ENCODE results near the gene LRRTM4. TPM values are rescaled to one million over a fixed set of nuclear protein-coding genes. Genes with fewer than 3 reads are reported as not detected.

Gene LRRTM4
- total and polyA plus RNA-seq, 10 of the 15 experiments (the other 5 are each of a cell fraction or from before 2014, with no cell fraction given), result 0.01 to 1.0 TPM; not detected in 8

DNA sequence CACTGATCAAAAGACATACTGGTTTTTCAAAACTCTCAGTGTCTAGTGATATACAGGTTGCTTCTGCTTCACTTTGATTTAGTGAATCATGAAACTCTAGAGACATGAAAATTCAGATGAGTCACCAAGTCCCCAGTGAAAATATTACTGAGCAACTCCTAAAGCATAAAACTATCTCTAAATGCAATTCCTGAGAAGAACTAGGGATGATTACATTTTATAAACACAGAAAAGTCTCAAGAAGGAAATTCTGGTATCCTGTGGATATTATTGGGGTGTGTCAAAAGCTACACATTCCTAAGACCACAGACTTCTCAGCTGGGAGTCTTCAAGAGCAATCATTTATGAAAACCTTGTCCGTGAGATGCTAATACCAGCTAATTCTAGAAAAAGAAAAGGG, 9.7 kb downstream of the LRRTM4 start:
- Histone ChIP-seq H3K27ac (ENCODE audit: control insufficient read depth, insufficient read depth) (no peak overlapping the region), H3K4me1 (ENCODE audit: control insufficient read depth, insufficient read depth, low read length) (no peaks in the 10 kb centered on the region), H2AFZ (ENCODE audit: control insufficient read depth, low read depth, low read length) (no peak overlapping the region), H3K27me3 (replicated peaks in 1 of 2; ENCODE audit: control insufficient read depth in 2 of 2, insufficient read depth in 2 of 2, low read length in 1 of 2) (no peaks in the 10 kb centered on the region), H4K20me1 (ENCODE audit: control insufficient read depth, insufficient read depth) (no peaks in the 10 kb centered on the region), H3K36me3 (ENCODE audit: control insufficient read depth in 2 of 2, insufficient read depth in 2 of 2, low read length in 1 of 2) (no peaks in the 10 kb centered on the region), H3K9ac (ENCODE audit: control insufficient read depth, insufficient read depth, low read length) (no peak overlapping the region), H3K4me2 (ENCODE audit: control insufficient read depth, insufficient read depth) (no peak overlapping the region), H3K79me2 (ENCODE audit: control insufficient read depth, insufficient read depth, low read length) (no peaks in the 10 kb centered on the region), H3K9me3 (replicated peaks; ENCODE audit: control insufficient read depth, insufficient read depth, low read length) (no peaks in the 10 kb centered on the region), H3K4me3 (no peak overlapping the region)
- SMC1A ChIA-PET (ENCODE audit: uncharacterized antibody, unreplicated experiment), result no interaction called here
- CTCF ChIA-PET, result no interaction called here
- TF ChIP-seq MTA2 (IDR thresholded peaks at IDR 0.05; ENCODE audit: low read depth) (no peak), SIN3A (IDR thresholded peaks at IDR 0.05; ENCODE audit: low read depth, low read length) (no peak), TAF1 (IDR thresholded peaks at IDR 0.05; ENCODE audit: borderline replicate concordance, low read depth, low read length) (no peak), FOS (IDR thresholded peaks at IDR 0.05; ENCODE audit: borderline replicate concordance, extremely low read depth, insufficient read length) (no peak), HDAC6 (IDR thresholded peaks at IDR 0.05; ENCODE audit: unreplicated experiment) (no peak), RUNX3 (IDR thresholded peaks at IDR 0.05; ENCODE audit: low read length) (no peak), SUZ12 (IDR thresholded peaks at IDR 0.05; ENCODE audit: unreplicated experiment) (no peak), SP1 (IDR thresholded peaks at IDR 0.05; ENCODE audit: low read depth, low read length) (no peak), CEBPB (IDR thresholded peaks at IDR 0.05; ENCODE audit: borderline replicate concordance in 1 of 2, low read depth in 2 of 2, low read length in 2 of 2) (no peak), YY1 (IDR thresholded peaks at IDR 0.05; ENCODE audit: low read depth, low read length) (no peak), MEF2B (IDR thresholded peaks at IDR 0.05; ENCODE audit: partially characterized antibody, poor library complexity, severe bottlenecking) (no peak), BRCA1 (IDR thresholded peaks at IDR 0.05; ENCODE audit: low read depth, low read length) (no peak), STAT3 (IDR thresholded peaks at IDR 0.05; ENCODE audit: low read depth, low read length) (no peak), RB1 (IDR thresholded peaks at IDR 0.05; ENCODE audit: borderline replicate concordance) (no peak), EZH2 (IDR thresholded peaks at IDR 0.05; ENCODE audit: borderline replicate concordance, control insufficient read depth, low read depth, low read length) (no peak), RELA (IDR thresholded peaks at IDR 0.05; ENCODE audit: borderline replicate concordance, partially characterized antibody) (no peak), ATF7 (IDR thresholded peaks at IDR 0.05; ENCODE audit: low read depth) (no peak)
- FAIRE-seq (no peak), ATAC-seq (no peak), DNase-seq (ENCODE audit: low read depth, low spot score) (no peak)
- 0% methylated on average over 1 of the region's 1 CpG for WGBS (ENCODE audit: insufficient coverage, insufficient replicate concordance, low lambda C conversion rate, missing lambda C conversion rate)
- RAD21 ChIA-PET (ENCODE audit: unreplicated experiment), result no interaction called here
- in situ Hi-C loops (cut with MboI) (no loop called here), intact Hi-C loops (cut with micrococcal nuclease; ENCODE audit: unreplicated experiment) (no loop called here)
- POLR2A ChIA-PET, result no interaction called here
- no TSS peak for BruUV-seq (replicated peaks)

Data from GM12878 (cell line).